Measurements from ENCODE around the gene MRPL52. TPM values are rescaled to one million over a fixed set of nuclear protein-coding genes. Genes with fewer than 3 reads are reported as not detected.

MRPL52 gene
- total RNA-seq = 100 to 1,000 TPM in 1 of 4 donors, 10 to 100 TPM in 3; 48.5 to 153 (median 89.0) TPM

DNA sequence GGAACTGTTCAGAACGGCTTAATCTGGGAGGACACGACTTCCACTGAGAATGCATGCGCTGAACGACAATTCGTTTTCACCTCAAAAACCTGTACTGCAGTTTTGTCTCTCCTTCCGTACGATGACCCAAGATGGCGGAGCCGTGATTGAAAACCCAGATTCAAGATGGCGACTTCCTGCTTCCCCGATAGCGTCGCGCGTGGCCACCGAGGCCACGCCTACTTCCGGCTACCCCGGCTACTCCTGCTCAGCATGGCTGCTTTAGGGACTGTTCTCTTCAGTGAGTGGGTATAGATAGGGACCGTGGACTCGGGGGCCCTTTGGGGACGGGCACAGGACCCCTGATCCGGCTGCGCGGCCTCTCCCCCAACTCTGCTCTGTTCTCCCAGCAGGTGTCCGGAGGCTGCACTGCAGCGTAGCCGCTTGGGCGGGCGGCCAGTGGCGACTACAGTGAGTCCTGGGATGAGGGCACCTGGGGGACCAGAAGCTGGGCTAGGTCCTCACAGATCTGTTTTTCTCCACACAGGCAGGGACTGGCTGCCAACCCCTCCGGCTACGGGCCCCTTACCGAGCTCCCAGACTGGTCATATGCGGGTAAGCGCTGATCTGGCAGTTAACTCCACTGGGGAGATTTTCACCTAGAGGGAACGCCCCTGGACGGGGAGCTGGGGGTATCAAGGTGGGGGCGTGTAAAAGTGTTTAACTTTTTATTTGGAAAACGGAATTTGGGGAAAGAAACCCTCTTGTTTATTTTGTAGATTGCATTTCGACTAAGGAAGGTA, at the start of gene MRPL52:
MRPL52 (plus strand) TSS at position 227 of the 782 bp plus-strand sequence; CDS start at position 253, 26 bp downstream.
- peak within 1 kb of the TSS; percentile 83 to 87 (median 86) for H3K27ac ChIP-seq
- intact Hi-C loops (cut with DNase I; ENCODE audit: low total_unique reads) = loop anchor here (1.0 kb wide), 2 partner anchors 41 to 64 kb away; partner anchors contain the start of genes LRP10 and OXA1L
- no peaks in the 10 kb centered on the region for H3K27me3 ChIP-seq
- H3K9me3 ChIP-seq = no peaks in the 10 kb centered on the region
- peaks cover 7 to 9% of the 10 kb centered on the region in 2 donors for H3K4me1 ChIP-seq
- H3K36me3 ChIP-seq = peaks cover 0 to 21% of the 10 kb centered on the region in 2 donors
- peak within 1 kb of the TSS; percentile 74 to 97 (median 79) for H3K4me3 ChIP-seq
- ATAC-seq (peak; percentile 100), DNase-seq (peak; percentile 82 to 86)
- peak in 1 of 2 donors; percentile 22 for TF ChIP-seq POLR2A (IDR thresholded peaks at IDR 0.05)
- TF ChIP-seq, protein P1, sequence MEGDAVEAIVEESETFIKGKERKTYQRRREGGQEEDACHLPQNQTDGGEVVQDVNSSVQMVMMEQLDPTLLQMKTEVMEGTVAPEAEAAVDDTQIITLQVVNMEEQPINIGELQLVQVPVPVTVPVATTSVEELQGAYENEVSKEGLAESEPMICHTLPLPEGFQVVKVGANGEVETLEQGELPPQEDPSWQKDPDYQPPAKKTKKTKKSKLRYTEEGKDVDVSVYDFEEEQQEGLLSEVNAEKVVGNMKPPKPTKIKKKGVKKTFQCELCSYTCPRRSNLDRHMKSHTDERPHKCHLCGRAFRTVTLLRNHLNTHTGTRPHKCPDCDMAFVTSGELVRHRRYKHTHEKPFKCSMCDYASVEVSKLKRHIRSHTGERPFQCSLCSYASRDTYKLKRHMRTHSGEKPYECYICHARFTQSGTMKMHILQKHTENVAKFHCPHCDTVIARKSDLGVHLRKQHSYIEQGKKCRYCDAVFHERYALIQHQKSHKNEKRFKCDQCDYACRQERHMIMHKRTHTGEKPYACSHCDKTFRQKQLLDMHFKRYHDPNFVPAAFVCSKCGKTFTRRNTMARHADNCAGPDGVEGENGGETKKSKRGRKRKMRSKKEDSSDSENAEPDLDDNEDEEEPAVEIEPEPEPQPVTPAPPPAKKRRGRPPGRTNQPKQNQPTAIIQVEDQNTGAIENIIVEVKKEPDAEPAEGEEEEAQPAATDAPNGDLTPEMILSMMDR (IDR thresholded peaks at IDR 0.05 in 4 of 5, conservative IDR thresholded peaks at IDR 0.05 in 1 of 5) = no peak
- in situ Hi-C loops (cut with MboI; ENCODE audit: low sequenced_read_pairs in 4 of 4) = no loop called here

DNA sequence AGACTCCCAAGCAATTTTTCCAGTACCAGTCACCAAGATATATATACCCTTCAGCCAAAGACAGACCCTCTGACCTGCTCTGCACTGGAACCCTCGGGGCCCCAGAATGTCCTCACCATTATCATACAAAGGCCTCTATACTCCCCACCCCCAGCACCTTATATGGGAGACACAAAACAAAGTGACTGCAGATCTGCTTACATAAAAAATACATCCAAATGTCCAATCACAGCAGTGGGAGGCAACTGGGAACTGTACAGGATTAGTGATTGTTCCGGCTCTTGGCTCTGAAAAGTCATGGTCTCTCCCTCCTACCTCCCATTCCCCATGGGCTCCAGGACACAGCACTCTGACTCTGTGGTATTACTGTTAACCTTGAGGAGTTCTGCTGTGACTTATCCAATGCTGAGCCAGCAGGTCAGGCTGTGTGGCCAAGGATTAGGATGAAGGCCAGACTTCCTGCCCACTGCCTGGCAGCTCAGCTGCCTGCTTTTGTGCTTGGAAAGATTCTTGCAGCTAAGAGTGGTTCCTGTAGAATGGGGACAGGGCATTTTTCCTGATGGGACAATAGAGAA, 49.5 kb upstream of the MRPL52 start:
- Histone ChIP-seq H3K9me3 (no peaks in the 10 kb centered on the region), H3K4me1 (no peaks in the 10 kb centered on the region), H3K4me3 (no peak overlapping the region), H3K27ac (no peak overlapping the region), H3K36me3 (no peaks in the 10 kb centered on the region), H3K27me3 (no peaks in the 10 kb centered on the region)
- in situ Hi-C loops (cut with MboI; ENCODE audit: low sequenced_read_pairs in 4 of 4) = no loop called here
- intact Hi-C loops (cut with DNase I; ENCODE audit: low total_unique reads) = no loop called here
- DNase-seq = no peak
- TF ChIP-seq POLR2A (IDR thresholded peaks at IDR 0.05) = no peak
- TF ChIP-seq, protein P1 (IDR thresholded peaks at IDR 0.05 in 4 of 5, conservative IDR thresholded peaks at IDR 0.05 in 1 of 5) = no peak
- ATAC-seq = no peak

DNA sequence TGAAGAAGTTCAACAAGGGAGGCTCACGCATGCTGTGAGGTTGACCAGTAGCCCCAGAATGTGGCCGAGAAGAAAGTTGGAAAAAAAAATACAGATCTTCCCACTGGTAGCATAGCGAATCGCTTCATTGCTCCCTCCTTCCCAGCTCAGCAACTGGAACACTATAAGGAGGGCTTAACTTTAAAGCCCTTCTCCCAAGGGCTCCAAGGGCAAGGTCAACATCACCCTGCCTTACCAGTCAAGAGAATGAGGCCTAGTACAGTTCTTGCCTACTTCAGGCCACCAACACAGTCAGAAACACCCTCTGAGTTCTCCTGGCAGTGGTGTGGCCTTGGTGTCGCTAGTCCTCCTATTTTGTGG, 48.8 kb upstream of the MRPL52 start:
- no peak for ATAC-seq

DNA sequence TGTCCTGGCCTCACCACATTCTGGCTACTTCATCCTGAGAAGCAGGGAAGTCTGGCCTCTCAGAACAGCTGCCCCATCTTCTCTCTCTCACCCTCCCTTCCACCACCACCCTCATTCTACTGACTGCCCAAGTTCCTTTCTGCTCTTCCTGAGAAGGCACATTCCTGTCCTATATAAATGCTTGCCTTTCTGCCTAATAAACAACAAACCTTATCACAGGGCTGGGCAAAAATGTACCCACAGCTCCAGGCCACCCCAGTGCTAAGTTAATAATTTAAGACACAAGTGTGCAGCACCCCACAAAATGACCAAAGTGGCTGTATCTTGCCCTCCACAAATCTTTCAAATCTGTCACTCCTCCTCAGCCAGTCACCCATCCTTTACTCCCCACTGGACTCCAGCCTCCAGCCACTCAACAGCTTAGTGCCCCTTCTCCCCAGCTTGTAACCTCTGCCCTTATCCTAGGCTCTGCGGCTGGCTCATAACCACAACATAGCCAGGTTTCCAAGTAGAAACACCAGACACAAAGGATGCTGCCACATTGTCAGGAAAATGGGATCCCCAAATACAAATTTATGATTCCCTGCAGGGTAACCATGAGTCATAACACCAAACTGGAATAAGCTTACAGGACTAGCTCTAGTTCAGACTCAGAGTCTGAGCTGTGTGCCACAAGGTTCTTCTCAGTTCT, 48.2 kb upstream of the MRPL52 start:
- intact Hi-C loops (cut with DNase I; ENCODE audit: low total_unique reads) = no loop called here

More for the DNA sequence above, 48.8 kb upstream of the MRPL52 start:
- no peak overlapping the region for H3K4me3 ChIP-seq
- no peaks in the 10 kb centered on the region for H3K27me3 ChIP-seq
- no peaks in the 10 kb centered on the region for H3K36me3 ChIP-seq
- no peak overlapping the region for H3K27ac ChIP-seq
- no peak for TF ChIP-seq POLR2A (IDR thresholded peaks at IDR 0.05)
- TF ChIP-seq, protein P1 (IDR thresholded peaks at IDR 0.05 in 4 of 5, conservative IDR thresholded peaks at IDR 0.05 in 1 of 5) = no peak
- no peaks in the 10 kb centered on the region for H3K9me3 ChIP-seq
- in situ Hi-C loops (cut with MboI; ENCODE audit: low sequenced_read_pairs in 4 of 4) = no loop called here
- DNase-seq = no peak
- H3K4me1 ChIP-seq = no peaks in the 10 kb centered on the region
- intact Hi-C loops (cut with DNase I; ENCODE audit: low total_unique reads) = no loop called here

More for the DNA sequence above, 48.2 kb upstream of the MRPL52 start:
- Histone ChIP-seq H3K27ac (no peak overlapping the region), H3K4me3 (no peak overlapping the region), H3K9me3 (no peaks in the 10 kb centered on the region), H3K36me3 (no peaks in the 10 kb centered on the region), H3K4me1 (no peaks in the 10 kb centered on the region), H3K27me3 (no peaks in the 10 kb centered on the region)
- DNase-seq (no peak), ATAC-seq (no peak)
- TF ChIP-seq POLR2A (IDR thresholded peaks at IDR 0.05) = no peak
- TF ChIP-seq, protein P1 (IDR thresholded peaks at IDR 0.05 in 4 of 5, conservative IDR thresholded peaks at IDR 0.05 in 1 of 5) = no peak
- in situ Hi-C loops (cut with MboI; ENCODE audit: low sequenced_read_pairs in 4 of 4) = no loop called here
